H1 (cell line): Measurements from ENCODE around the gene RBM44. TPM values are rescaled to one million over a fixed set of nuclear protein-coding genes. Genes with fewer than 3 reads are reported as not detected.

Source experiments
- CTCF ChIA-PET: fragments of 300-600 bp; sonication (Branson Sonifier 250); formaldehyde crosslinking; loops from one replicate; lab custom pipeline; 2021; ENCODE audit not compliant: partially characterized antibody; lab: Charles Lee
- POLR2A ChIA-PET: fragments of 300-600 bp; sonication (Branson Sonifier 250); formaldehyde crosslinking; loops from one replicate; lab custom pipeline; 2021; ENCODE audit warnings: inconsistent platforms; ENCODE audit not compliant: partially characterized antibody; lab: Charles Lee
- DNase-seq, 2 experiments: peaks; one replicate each; pipeline versions ENCODE4 v3.0.0 to v3.0.0-alpha.2; 2010 to 2022; ENCODE audit warnings: low spot score in 2 of 2, low read depth in 1 of 2, mixed read lengths in 1 of 2
- FAIRE-seq: peaks from 2 replicates; lab custom pipeline; 2011; peaks lifted over from hg19 to GRCh38; lab: Jason Lieb, UNC
- H2AFZ ChIP-seq: 2 replicates; pipeline ENCODE4 v1.8.1; 2012; ENCODE audit warnings: low read length, inconsistent platforms
- H2AK5ac ChIP-seq: 2 replicates; pipeline ENCODE4 v1.6.1; 2013; ENCODE audit warnings: low read depth, low read length
- H2BK120ac ChIP-seq: replicated peaks from 2 replicates; pipeline ENCODE3; 2013; ENCODE audit warnings: low read depth, low read length, inconsistent platforms
- H2BK12ac ChIP-seq: 2 replicates; pipeline ENCODE4 v1.6.1; 2013; ENCODE audit warnings: low read depth, low read length
- H2BK15ac ChIP-seq: 2 replicates; pipeline ENCODE4 v1.6.1; 2013; ENCODE audit warnings: low read length
- H2BK20ac ChIP-seq: 2 replicates; pipeline ENCODE4 v1.6.1; 2013; ENCODE audit warnings: low read length
- H2BK5ac ChIP-seq: 2 replicates; pipeline ENCODE4 v1.6.1; 2013; ENCODE audit warnings: low read depth, low read length
- H3K14ac ChIP-seq: 2 replicates; pipeline ENCODE4 v1.6.1; 2013; ENCODE audit warnings: inconsistent platforms; ENCODE audit not compliant: insufficient read length
- H3K18ac ChIP-seq: 2 replicates; pipeline ENCODE4 v1.6.1; 2013; ENCODE audit warnings: low read length; ENCODE audit errors: extremely low read depth
- H3K23ac ChIP-seq: 2 replicates; pipeline ENCODE4 v1.6.1; 2013; ENCODE audit warnings: inconsistent platforms; ENCODE audit not compliant: insufficient read length
- H3K23me2 ChIP-seq: 2 replicates; pipeline ENCODE4 v1.6.1; 2013; ENCODE audit warnings: low read depth, low read length
- H3K27ac ChIP-seq: 2 replicates; pipeline ENCODE4 v1.6.1; 2011; ENCODE audit warnings: low read depth, low read length, inconsistent platforms
- H3K27me3 ChIP-seq, 4 experiments: replicated peaks in 1 of 4; 1 replicate in 1 of 4; 2 replicates in 3 of 4; pipeline versions ENCODE4 v1.6.1 to v1.8.1; 2011 to 2013; ENCODE audit warnings: low read length in 3 of 4, mild to moderate bottlenecking in 3 of 4, inconsistent platforms in 2 of 4, mixed read lengths in 2 of 4, moderate library complexity in 1 of 4; ENCODE audit not compliant: control insufficient read depth in 3 of 4, insufficient read depth in 3 of 4; ENCODE audit errors: extremely low read depth in 1 of 4
- H3K36me3 ChIP-seq, 4 experiments: 2 replicates each; pipeline versions ENCODE4 v1.6.1 to v1.8.1; 2011 to 2013; ENCODE audit warnings: mild to moderate bottlenecking in 4 of 4, low read length in 3 of 4, moderate library complexity in 2 of 4, control low read depth in 1 of 4, inconsistent platforms in 1 of 4; ENCODE audit not compliant: insufficient read depth in 4 of 4, control insufficient read depth in 2 of 4
- H3K4ac ChIP-seq: replicated peaks from 2 replicates; pipeline ENCODE3; 2013; ENCODE audit warnings: low read length, low read depth, mixed read lengths, inconsistent platforms; ENCODE audit not compliant: insufficient read length
- H3K4me1 ChIP-seq, 4 experiments: replicated peaks in 1 of 4; 1 replicate in 1 of 4; 2 replicates in 3 of 4; pipeline versions ENCODE4 v1.6.1 to v1.8.1; 2011 to 2013; ENCODE audit warnings: low read length in 3 of 4, inconsistent platforms in 2 of 4, mixed read lengths in 1 of 4; ENCODE audit not compliant: insufficient read depth in 4 of 4, control insufficient read depth in 3 of 4
- H3K4me2 ChIP-seq, 2 experiments: 2 replicates each; pipeline versions ENCODE4 v1.6.1 to v1.8.1; 2011 to 2013; ENCODE audit warnings: low read depth in 2 of 2, low read length in 2 of 2, control low read depth in 1 of 2, inconsistent platforms in 1 of 2, mild to moderate bottlenecking in 1 of 2; ENCODE audit not compliant: insufficient read depth in 1 of 2
- H3K4me3 ChIP-seq, 4 experiments: fragments of 200-600, 300-600 bp in 1 of 4; sonication (generic), shearing (Covaris generic), sonication (Bioruptor Twin) in 1 of 4; 2 replicates each; pipeline versions ENCODE4 v1.5.1 to v1.8.1; 2011 to 2016; ENCODE audit warnings: low read length in 4 of 4, low read depth in 3 of 4, control low read depth in 2 of 4, inconsistent platforms in 2 of 4, mild to moderate bottlenecking in 2 of 4, mixed read lengths in 1 of 4, moderate library complexity in 1 of 4; ENCODE audit not compliant: insufficient read depth in 2 of 4; ENCODE audit errors: extremely low read depth in 1 of 4
- H3K56ac ChIP-seq: replicated peaks from 2 replicates; pipeline ENCODE3; 2013; ENCODE audit warnings: low read depth, mild to moderate bottlenecking, mixed read lengths, low read length, inconsistent platforms; ENCODE audit not compliant: insufficient read length
- H3K79me1 ChIP-seq: 2 replicates; pipeline ENCODE4 v1.6.1; 2013; ENCODE audit warnings: low read depth, low read length, control low read depth
- H3K79me2 ChIP-seq, 2 experiments: 2 replicates each; pipeline versions ENCODE4 v1.6.1 to v1.8.1; 2012 to 2013; ENCODE audit warnings: low read length in 2 of 2, mild to moderate bottlenecking in 2 of 2, inconsistent platforms in 1 of 2; ENCODE audit not compliant: insufficient read depth in 2 of 2, control insufficient read depth in 1 of 2
- H3K9ac ChIP-seq, 4 experiments: replicated peaks in 1 of 4; 1 replicate in 1 of 4; 2 replicates in 3 of 4; pipeline versions ENCODE4 v1.6.1 to v1.8.1; 2011 to 2013; ENCODE audit warnings: low read depth in 3 of 4, low read length in 3 of 4, control low read depth in 2 of 4, mild to moderate bottlenecking in 2 of 4, moderate library complexity in 2 of 4, inconsistent platforms in 1 of 4; ENCODE audit errors: extremely low read depth in 1 of 4
- H3K9me3 ChIP-seq, 2 experiments: 2 replicates each; pipeline versions ENCODE4 v1.6.1 to v1.8.1; 2012 to 2013; ENCODE audit warnings: mild to moderate bottlenecking in 2 of 2, moderate library complexity in 2 of 2, control low read depth in 1 of 2, inconsistent platforms in 1 of 2, low read depth in 1 of 2, low read length in 1 of 2, mixed read lengths in 1 of 2; ENCODE audit not compliant: insufficient read depth in 2 of 2
- H4K20me1 ChIP-seq, 2 experiments: replicated peaks in 1 of 2; 2 replicates each; pipeline versions ENCODE3 to v1.8.1; 2011 to 2013; ENCODE audit warnings: inconsistent platforms in 2 of 2, low read length in 2 of 2, mild to moderate bottlenecking in 1 of 2; ENCODE audit not compliant: insufficient read depth in 2 of 2, control insufficient read depth in 1 of 2
- H4K5ac ChIP-seq: 2 replicates; pipeline ENCODE4 v1.6.1; 2013; ENCODE audit warnings: low read length, low read depth, mixed read lengths, inconsistent platforms; ENCODE audit not compliant: insufficient read length
- H4K8ac ChIP-seq: 2 replicates; pipeline ENCODE4 v1.8.0; 2013; ENCODE audit warnings: mild to moderate bottlenecking, moderate library complexity, low read length, inconsistent platforms; ENCODE audit not compliant: insufficient read depth; ENCODE audit errors: extremely low read depth
- H4K91ac ChIP-seq: replicated peaks from 2 replicates; pipeline ENCODE3; 2013; ENCODE audit warnings: low read length, mixed read lengths, inconsistent platforms; ENCODE audit not compliant: insufficient read length
- WGBS, 2 experiments: shearing (Covaris generic) in 1 of 2; methylation state at CpG; one replicate each; pipeline versions ENCODE4 v1.1.6 to v1.1.7; 2013 to 2015; ENCODE audit warnings: low lambda C conversion rate in 2 of 2, mixed read lengths in 2 of 2, inconsistent platforms in 1 of 2, low coverage in 1 of 2, missing lambda C conversion rate in 1 of 2; ENCODE audit not compliant: insufficient replicate concordance in 2 of 2, insufficient coverage in 1 of 2, insufficient read length in 1 of 2; ENCODE audit errors: extremely low coverage in 1 of 2, missing lambda C conversion rate in 1 of 2; 5-methylcytosine and 5-hydroxymethylcytosine counted together
- polyA plus RNA-seq, 7 experiments: library from polyadenylated mRNA; depleted of rRNA in 3 of 7; stranded (reverse) in 5 of 7; unstranded in 2 of 7; fragments of >200 nt in 5 of 7; fragments of 200-250 nt in 2 of 7; gene quantifications; 1 replicate in 5 of 7; 2 replicates in 1 of 7; 4 replicates in 1 of 7; pipeline versions ENCODE4 v1.2.1 to v1.2.3, GENCODE V29; 2011 to 2013; ENCODE audit warnings: missing spikeins in 2 of 7, mixed read lengths in 2 of 7
- total RNA-seq: library from RNA; stranded (reverse); fragmentation: NEBNext Ultra II Directional; extraction: Animal tissue kit (Norgen Biotek cat#: 25700); gene quantifications from 2 replicates; pipeline ENCODE4 v1.2.1, GENCODE V29; 2021

RBM44 gene
- total and polyA plus RNA-seq, 2 of the 8 experiments (the other 6 are each of a cell fraction or from before 2014, with no cell fraction given), result 0.12 to 0.43 TPM

- Histone ChIP-seq H2BK12ac (no peak overlapping the region), H3K9me3 (no peaks in the 10 kb centered on the region), H3K56ac (no peak overlapping the region), H3K4ac (no peak overlapping the region), H3K23ac (no peak overlapping the region), H4K20me1 (no peaks in the 10 kb centered on the region), H3K4me2 (no peak overlapping the region), H3K27ac (no peak overlapping the region), H3K18ac (no peak overlapping the region), H3K79me2 (no peaks in the 10 kb centered on the region), H3K79me1 (no peaks in the 10 kb centered on the region), H2BK15ac (no peak overlapping the region), H3K23me2 (no peaks in the 10 kb centered on the region), H3K27me3 (no peaks in the 10 kb centered on the region), H2BK20ac (no peak overlapping the region), H3K4me1 (peaks cover 0 to 4% (median under 1%) of the 10 kb centered on the region in 4 experiments; a peak in 1 of 7 replicates), H3K14ac (no peak overlapping the region), H4K8ac (no peak overlapping the region), H2BK5ac (no peak overlapping the region), H2AK5ac (no peak overlapping the region), H4K5ac (no peak overlapping the region), H2AFZ (no peak overlapping the region), H3K9ac (no peak overlapping the region), H2BK120ac (no peak overlapping the region), H3K4me3 (no peak overlapping the region), H3K36me3 (no peaks in the 10 kb centered on the region), H4K91ac (no peak overlapping the region)
- 95% methylated on average over 2 of the region's 2 CpGs; no CpG with 5 or more reads in 1 of the 2 experiments for whole genome bisulfite sequencing, 2 experiments
- ChIA-PET CTCF (no interaction called here), POLR2A (no interaction called here)
- DNase-seq (no peak), FAIRE-seq (no peak)
These were observed 89.8 kb downstream of the RBM44 start for GRCh38 chr2:237888389-237888788.
